Fibroblast of pulmonary artery (primary cell): Measurements from ENCODE around the gene CIAO3.

Experiments used
- DNase-seq: peaks from one replicate; pipeline ENCODE4 v3.0.0-alpha.2; 2010; ENCODE audit warnings: low read depth
- H3K4me3 ChIP-seq: replicated peaks from 2 replicates; pipeline ENCODE4 v1.5.1; 2011; ENCODE audit warnings: low read depth, mild to moderate bottlenecking, control low read depth, low read length, moderate library complexity
- TF ChIP-seq, protein P1 (sequence below): IDR thresholded peaks from 2 replicates; pipeline ENCODE4 v1.5.1; 2011; ENCODE audit warnings: mild to moderate bottlenecking, control low read depth, low read length, inconsistent platforms; ENCODE audit errors: missing control alignments

CIAO3 gene

DNA sequence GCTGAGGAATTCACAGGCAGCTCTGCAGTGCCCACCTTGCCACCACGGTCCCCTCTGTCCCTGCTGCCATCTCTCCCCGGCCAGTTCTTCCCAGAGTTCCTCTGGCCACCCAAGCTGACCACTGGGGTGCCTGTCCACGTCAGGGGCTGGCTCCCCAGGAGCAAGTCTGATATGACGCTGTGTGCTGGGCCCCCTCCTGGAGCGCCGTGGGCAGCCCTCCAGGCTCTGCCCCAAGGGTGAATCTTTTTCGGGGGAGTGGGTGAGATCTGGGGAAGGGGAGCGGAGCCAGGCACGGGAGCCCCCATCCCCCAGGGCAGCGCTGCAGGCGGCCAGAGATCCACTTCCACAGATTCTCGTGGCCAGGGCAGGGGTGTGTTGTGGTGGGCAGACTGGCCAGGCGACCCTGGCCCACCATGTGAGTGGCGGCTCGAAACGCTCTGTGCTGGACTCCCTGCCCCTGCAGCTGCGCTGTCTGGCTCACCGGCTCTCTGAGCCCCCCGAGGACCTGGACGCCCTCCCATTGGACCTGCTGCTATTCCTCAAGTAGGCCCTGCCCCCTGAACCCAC is 23.5 kb upstream of the CIAO3 start:
- no peak for DNase-seq

DNA sequence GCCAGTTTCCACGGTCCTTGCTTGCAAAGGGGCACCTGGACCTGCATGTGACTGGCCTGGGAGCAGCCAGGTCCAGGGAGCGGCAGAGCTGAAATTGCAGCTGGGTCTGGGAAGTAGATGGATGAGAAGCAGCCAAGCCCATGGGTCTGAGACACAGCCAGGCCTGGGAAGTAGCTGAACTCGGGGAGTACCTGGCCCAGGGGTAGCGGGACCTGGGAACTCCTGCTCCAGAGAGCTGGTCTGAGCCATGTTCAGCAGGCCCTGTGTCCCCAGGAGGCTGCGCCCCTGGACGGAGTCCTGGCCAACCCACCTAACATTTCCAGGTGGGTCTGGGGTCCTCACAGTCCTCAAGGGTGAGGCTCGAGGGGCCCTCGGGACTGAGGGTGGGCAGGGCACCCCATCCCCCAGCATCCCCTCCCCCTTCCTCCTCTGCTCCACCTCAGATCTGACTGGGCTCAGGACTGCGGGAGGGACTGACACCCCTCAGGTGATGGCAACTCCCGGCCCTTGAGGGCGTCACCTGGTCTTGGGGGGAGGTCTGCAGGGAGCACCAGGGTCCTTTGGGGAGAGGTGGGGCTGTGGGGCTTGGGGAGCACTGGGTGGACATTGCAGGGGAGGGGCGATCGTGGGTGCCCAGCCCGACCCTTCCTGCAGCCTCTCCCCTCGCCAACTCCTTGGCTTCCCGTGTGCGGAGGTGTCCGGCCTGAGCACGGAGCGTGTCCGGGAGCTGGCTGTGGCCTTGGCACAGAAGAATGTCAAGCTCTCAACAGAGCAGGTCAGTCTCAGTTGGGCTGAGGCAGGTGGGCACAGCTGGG is 22.8 kb upstream of the CIAO3 start:
- no peak for DNase-seq
- TF ChIP-seq, protein P1, sequence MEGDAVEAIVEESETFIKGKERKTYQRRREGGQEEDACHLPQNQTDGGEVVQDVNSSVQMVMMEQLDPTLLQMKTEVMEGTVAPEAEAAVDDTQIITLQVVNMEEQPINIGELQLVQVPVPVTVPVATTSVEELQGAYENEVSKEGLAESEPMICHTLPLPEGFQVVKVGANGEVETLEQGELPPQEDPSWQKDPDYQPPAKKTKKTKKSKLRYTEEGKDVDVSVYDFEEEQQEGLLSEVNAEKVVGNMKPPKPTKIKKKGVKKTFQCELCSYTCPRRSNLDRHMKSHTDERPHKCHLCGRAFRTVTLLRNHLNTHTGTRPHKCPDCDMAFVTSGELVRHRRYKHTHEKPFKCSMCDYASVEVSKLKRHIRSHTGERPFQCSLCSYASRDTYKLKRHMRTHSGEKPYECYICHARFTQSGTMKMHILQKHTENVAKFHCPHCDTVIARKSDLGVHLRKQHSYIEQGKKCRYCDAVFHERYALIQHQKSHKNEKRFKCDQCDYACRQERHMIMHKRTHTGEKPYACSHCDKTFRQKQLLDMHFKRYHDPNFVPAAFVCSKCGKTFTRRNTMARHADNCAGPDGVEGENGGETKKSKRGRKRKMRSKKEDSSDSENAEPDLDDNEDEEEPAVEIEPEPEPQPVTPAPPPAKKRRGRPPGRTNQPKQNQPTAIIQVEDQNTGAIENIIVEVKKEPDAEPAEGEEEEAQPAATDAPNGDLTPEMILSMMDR: no peak
- H3K4me3 ChIP-seq: no peak overlapping the region

More for the DNA sequence above, 23.5 kb upstream of the CIAO3 start:
- no peak overlapping the region for H3K4me3 ChIP-seq
- TF ChIP-seq, protein P1: no peak

DNA sequence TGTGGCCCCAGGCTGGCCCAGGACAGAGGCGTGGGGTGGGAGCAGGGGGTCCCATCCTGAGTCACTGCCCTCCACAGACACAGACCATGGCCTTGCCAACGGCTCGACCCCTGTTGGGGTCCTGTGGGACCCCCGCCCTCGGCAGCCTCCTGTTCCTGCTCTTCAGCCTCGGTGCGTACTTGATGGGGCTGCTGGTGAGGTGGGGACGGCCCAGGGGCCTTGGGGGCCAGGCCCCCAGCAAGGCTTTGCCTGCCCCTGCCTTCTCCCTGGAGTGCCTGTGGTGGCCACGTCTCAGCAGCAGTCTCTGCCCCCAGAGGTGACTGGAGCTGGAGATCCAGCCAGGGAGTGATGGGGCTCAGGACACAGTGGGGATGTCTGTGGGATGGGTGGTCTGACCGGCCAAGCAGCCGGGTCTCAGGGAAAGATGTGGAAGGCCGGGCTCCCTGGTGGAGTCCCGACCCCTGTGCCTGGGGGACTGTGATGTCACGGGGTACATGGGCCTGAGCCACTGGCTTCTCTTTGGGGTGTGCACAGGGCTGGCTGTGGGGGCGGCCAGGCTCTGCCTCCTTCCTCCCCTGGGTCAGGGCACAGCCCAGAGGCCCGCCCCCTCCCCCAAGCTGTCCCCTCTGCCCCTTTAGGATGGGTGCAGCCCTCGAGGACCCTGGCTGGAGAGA is 21.9 kb upstream of the CIAO3 start:
- TF ChIP-seq, protein P1: no peak
- no peak overlapping the region for H3K4me3 ChIP-seq
- no peak for DNase-seq

DNA sequence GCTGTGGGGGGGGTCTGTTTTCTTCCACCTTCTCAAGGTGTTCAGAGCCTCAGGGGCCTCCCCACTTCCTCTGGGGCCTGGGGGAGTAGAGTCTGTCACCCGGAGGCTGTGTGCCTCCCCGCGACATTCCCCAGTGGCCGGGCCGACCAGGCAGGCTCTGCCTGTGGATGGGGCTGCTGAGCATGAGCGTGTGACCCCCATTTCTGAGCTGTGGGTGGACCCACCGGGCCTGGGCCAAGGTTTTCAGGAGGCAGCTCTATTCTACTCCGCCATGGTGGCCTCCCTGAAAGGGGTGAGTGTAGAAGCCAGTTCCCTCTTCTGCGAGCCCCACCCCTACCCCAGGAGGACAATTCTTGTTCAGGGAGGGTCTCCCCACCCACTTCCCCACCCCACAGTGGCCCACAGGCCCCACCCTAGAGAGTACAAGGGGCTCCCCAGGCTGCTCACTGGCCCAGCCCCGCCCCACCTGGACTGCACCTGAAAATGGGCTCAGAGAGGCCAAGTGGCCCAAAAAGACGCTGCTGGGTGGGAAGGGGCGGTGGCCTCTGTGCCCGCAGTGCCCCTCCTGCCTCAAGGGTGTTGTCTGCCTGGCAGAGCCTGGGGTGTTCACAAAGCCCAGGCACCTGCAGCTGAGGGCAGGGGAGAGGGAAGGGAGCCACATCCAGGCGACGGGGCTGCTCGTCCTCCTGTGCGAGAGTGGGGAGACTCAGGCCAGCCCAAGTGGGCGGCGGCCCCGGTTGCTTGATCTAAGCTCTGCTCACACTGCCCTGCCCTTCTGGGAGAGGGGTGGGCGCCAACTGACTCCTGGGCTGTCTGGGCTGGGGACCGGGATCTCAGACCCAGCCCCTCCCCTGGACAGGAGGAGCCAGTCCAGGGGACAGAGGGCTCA is 21.1 kb upstream of the CIAO3 start:
- TF ChIP-seq, protein P1: no peak
- DNase-seq: no peak
- H3K4me3 ChIP-seq: no peak overlapping the region

DNA sequence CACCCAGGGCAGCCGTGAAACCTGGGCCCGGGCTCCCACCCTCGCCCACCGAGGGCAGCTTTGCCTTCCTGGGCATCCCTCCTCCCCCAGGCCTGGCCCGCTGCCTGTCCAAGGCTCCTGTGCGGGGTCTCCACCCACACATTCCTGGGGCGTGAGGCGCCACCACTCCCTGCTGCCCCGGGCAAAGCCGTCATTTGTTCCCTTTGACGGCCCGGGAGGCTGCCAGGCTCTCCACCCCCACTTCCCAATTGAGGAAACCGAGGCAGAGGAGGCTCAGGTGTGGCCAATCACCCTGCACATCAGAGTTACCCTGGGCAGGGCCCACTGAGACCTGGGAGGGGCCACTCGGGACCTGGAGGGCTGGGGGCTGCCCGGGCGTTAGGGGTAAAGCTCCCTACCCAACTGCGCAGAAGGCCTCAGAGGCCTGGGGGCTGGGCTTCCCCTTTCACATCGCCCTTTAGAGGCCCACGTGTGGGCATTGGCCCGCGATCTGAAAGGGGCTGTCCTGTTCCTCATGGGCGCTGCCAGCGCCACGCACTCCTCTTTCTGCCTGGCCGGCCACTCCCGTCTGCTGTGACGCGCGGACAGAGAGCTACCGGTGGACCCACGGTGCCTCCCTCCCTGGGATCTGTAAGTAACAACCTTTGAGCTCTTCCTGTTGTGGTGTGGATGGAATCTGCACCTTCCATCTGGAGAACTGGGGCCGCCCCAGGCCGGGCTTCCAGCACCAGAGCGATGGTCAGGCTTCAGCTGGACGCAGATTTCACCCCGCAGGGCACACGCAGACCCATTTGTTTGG is 19.9 kb upstream of the CIAO3 start, which contains the start of gene MSLN:
MSLN (plus strand) TSS at position 190 of the 799 bp plus-strand sequence. CDS start 1,947 bp downstream, outside the sequence.
- TF ChIP-seq, protein P1: no peak
- no peak within 1 kb of the TSS for H3K4me3 ChIP-seq
- peak; percentile 24 for DNase-seq

- no peak overlapping the region for H3K4me3 ChIP-seq
- no peak for DNase-seq
- TF ChIP-seq, protein P1: no peak
Observed at GRCh38 chr16:760065-760464, 19.3 kb upstream of the CIAO3 start.
